H1 (cell line): ENCODE results near the gene LMNTD2.
"Not testable (repeated sequence)": the region's sequence is repeated elsewhere in the genome, so short reads cannot be mapped to it uniquely, and the experiment has no call there.

ENCODE experiments used
- CHD1 ChIP-seq: IDR thresholded peaks from 2 replicates; pipeline ENCODE4 v1.6.1; 2012; ENCODE audit warnings: low read depth, low read length, improper control_type of control experiment
- CHD2 ChIP-seq: IDR thresholded peaks from 2 replicates; pipeline ENCODE4 v1.6.1; 2012; ENCODE audit warnings: low read length, improper control_type of control experiment
- CREB1 ChIP-seq: IDR thresholded peaks from 2 replicates; pipeline ENCODE4 v1.6.1; 2012; ENCODE audit warnings: inconsistent platforms
- EZH2 ChIP-seq: fragments of 200-600 bp; sonication (generic); IDR thresholded peaks from 2 replicates; pipeline ENCODE4 v1.7.1; 2012; ENCODE audit warnings: low read depth, mild to moderate bottlenecking, moderate library complexity, low read length, inconsistent platforms; ENCODE audit not compliant: severe bottlenecking
- POLR2A ChIP-seq, 2 experiments: IDR thresholded peaks; 1 replicate in 1 of 2; 2 replicates in 1 of 2; pipeline ENCODE4 v1.6.1; 2011; ENCODE audit warnings: low read depth in 2 of 2, low read length in 2 of 2, mild to moderate bottlenecking in 2 of 2; ENCODE audit errors: control extremely low read depth in 1 of 2
- POLR2AphosphoS5 ChIP-seq: IDR thresholded peaks from 2 replicates; pipeline ENCODE4 v1.6.1; 2011; ENCODE audit warnings: low read depth, low read length
- RFX5 ChIP-seq: IDR thresholded peaks from 2 replicates; pipeline ENCODE4 v1.6.1; 2011; ENCODE audit warnings: low read depth, low read length, improper control_type of control experiment, borderline replicate concordance
- TF ChIP-seq, protein P1 (sequence below), 3 experiments: IDR thresholded peaks; 1 replicate in 2 of 3; 2 replicates in 1 of 3; pipeline versions ENCODE4 v1.5.1 to v1.6.1; 2011; ENCODE audit warnings: low read length in 3 of 3, mild to moderate bottlenecking in 3 of 3, inconsistent platforms in 2 of 3, low read depth in 1 of 3, moderate library complexity in 1 of 3; ENCODE audit not compliant: insufficient read depth in 1 of 3; ENCODE audit errors: control extremely low read depth in 1 of 3

DNA sequence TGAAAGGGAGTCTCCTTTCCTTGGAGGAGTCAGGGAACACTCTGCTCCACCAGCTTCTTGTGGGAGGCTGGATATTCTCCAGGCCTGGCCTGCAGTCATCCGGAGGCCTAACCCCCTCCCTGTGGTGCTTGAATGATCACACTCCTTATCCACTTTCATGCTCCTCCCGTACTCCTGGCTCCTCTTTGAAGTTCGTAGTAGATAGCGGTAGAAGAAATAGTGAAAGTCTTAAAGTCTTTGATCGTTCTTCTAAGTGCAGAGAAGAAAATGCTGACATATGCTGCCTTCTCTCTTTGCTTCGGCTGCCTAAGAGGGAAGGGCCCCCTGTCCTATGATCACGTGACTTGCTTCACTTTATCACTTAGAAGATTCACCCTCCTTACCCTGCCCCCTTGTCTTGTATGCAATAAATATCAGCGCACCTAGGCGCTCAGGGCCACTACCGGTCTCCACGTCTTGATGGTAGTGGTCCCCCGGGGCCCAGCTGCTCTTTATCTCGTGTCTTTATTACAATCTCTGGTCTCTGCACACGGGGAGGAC is 13.6 kb upstream of the LMNTD2 start:
- not testable (repeated sequence) for TF ChIP-seq EZH2; RFX5; CREB1; POLR2AphosphoS5; POLR2A (IDR thresholded peaks at IDR 0.05; ENCODE audit: control extremely low read depth in 1 of 2, low read depth in 2 of 2, low read length in 2 of 2); CHD1; CHD2
- TF ChIP-seq, protein P1, sequence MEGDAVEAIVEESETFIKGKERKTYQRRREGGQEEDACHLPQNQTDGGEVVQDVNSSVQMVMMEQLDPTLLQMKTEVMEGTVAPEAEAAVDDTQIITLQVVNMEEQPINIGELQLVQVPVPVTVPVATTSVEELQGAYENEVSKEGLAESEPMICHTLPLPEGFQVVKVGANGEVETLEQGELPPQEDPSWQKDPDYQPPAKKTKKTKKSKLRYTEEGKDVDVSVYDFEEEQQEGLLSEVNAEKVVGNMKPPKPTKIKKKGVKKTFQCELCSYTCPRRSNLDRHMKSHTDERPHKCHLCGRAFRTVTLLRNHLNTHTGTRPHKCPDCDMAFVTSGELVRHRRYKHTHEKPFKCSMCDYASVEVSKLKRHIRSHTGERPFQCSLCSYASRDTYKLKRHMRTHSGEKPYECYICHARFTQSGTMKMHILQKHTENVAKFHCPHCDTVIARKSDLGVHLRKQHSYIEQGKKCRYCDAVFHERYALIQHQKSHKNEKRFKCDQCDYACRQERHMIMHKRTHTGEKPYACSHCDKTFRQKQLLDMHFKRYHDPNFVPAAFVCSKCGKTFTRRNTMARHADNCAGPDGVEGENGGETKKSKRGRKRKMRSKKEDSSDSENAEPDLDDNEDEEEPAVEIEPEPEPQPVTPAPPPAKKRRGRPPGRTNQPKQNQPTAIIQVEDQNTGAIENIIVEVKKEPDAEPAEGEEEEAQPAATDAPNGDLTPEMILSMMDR (IDR thresholded peaks at IDR 0.05; ENCODE audit: control extremely low read depth in 1 of 3, insufficient read depth in 1 of 3, low read depth in 1 of 3, low read length in 3 of 3), result not testable (repeated sequence)
